CD4-positive, alpha-beta memory T cell (primary cell): ENCODE measurements around the gene UTF1. TPM values are rescaled to one million over a fixed set of nuclear protein-coding genes. Genes with fewer than 3 reads are reported as not detected.

ENCODE experiments used
- CTCF ChIA-PET: fragments of 350-600 bp; sonication (Branson Sonifier 250); formaldehyde crosslinking; loops from one replicate; lab custom pipeline; 2021; ENCODE audit warnings: inconsistent platforms; ENCODE audit not compliant: partially characterized antibody; lab: Charles Lee
- POLR2A ChIA-PET: fragments of 350-600 bp; sonication (Branson Sonifier 250); formaldehyde crosslinking; loops from one replicate; lab custom pipeline; 2021; ENCODE audit not compliant: partially characterized antibody; lab: Charles Lee
- DNase-seq, 5 donors: peaks; one replicate each; pipeline versions ENCODE4 v3.0.0 to v3.0.0-alpha.2; 2020 to 2022; ENCODE audit warnings: mixed read lengths in 1 of 5
- H3K27ac ChIP-seq: one replicate; pipeline ENCODE4 v1.7.0; 2013; ENCODE audit warnings: low read depth, low read length
- H3K27me3 ChIP-seq: 2 replicates; pipeline ENCODE4 v1.7.0; 2013; ENCODE audit warnings: mild to moderate bottlenecking, low read length, moderate library complexity; ENCODE audit not compliant: insufficient read depth
- H3K36me3 ChIP-seq: 2 replicates; pipeline ENCODE4 v1.7.0; 2013; ENCODE audit warnings: mild to moderate bottlenecking, low read length, moderate library complexity; ENCODE audit not compliant: insufficient read depth
- H3K4me1 ChIP-seq: 2 replicates; pipeline ENCODE4 v1.7.0; 2013; ENCODE audit warnings: mild to moderate bottlenecking, low read length, moderate library complexity; ENCODE audit not compliant: insufficient read depth
- H3K4me3 ChIP-seq, 2 donors: one replicate each; pipeline ENCODE4 v1.7.0; 2013; ENCODE audit warnings: low read length in 2 of 2, mild to moderate bottlenecking in 1 of 2
- H3K9me3 ChIP-seq, 2 donors: one replicate each; pipeline ENCODE4 v1.7.0; 2013; ENCODE audit warnings: low read length in 2 of 2, control low read depth in 1 of 2; ENCODE audit not compliant: control insufficient read depth in 1 of 2
- H3K27ac Mint-ChIP-seq, 7 donors: one replicate each; pipeline ENCODE4 v1.8.0; 2020 to 2021; ENCODE audit warnings: mixed read lengths in 7 of 7, mild to moderate bottlenecking in 6 of 7, inconsistent platforms in 3 of 7, moderate library complexity in 3 of 7
- H3K27me3 Mint-ChIP-seq, 2 donors: one replicate each; pipeline ENCODE4 v1.8.0; 2020 to 2021; ENCODE audit warnings: mixed read lengths in 2 of 2
- H3K36me3 Mint-ChIP-seq, 2 donors: one replicate each; pipeline ENCODE4 v1.8.0; 2020 to 2021; ENCODE audit warnings: mixed read lengths in 2 of 2, inconsistent platforms in 1 of 2, mild to moderate bottlenecking in 1 of 2
- H3K4me1 Mint-ChIP-seq, 4 donors: one replicate each; pipeline ENCODE4 v1.8.0; 2020 to 2021; ENCODE audit warnings: mixed read lengths in 4 of 4, mild to moderate bottlenecking in 1 of 4
- H3K4me3 Mint-ChIP-seq, 8 donors: one replicate each; pipeline ENCODE4 v1.8.0; 2020 to 2021; ENCODE audit warnings: mixed read lengths in 8 of 8, mild to moderate bottlenecking in 7 of 8, moderate library complexity in 6 of 8, inconsistent platforms in 3 of 8
- H3K9me3 Mint-ChIP-seq, 8 donors: one replicate each; pipeline ENCODE4 v1.8.0; 2020 to 2021; ENCODE audit warnings: mixed read lengths in 8 of 8, mild to moderate bottlenecking in 5 of 8, inconsistent platforms in 3 of 8, moderate library complexity in 1 of 8
- intact Hi-C: fragments of 100-400 bp; cut with micrococcal nuclease; formaldehyde crosslinking; loops from one replicate; pipeline ENCODE4 v1.15.1; 2023
- polyA plus RNA-seq, 2 donors: library from polyadenylated mRNA; unstranded; fragments of 300-500 nt; fragmentation: Illumina TruSeq; gene quantifications; one replicate each; pipeline ENCODE4 v1.2.3, GENCODE V29; 2021
- total RNA-seq, 2 experiments: library from RNA; stranded (reverse); gene quantifications; one replicate each; pipeline ENCODE4 v1.2.3, GENCODE V29; 2021

The UTF1 gene
- total and polyA plus RNA-seq, 4 experiments from 2014 or later: not detected

DNA sequence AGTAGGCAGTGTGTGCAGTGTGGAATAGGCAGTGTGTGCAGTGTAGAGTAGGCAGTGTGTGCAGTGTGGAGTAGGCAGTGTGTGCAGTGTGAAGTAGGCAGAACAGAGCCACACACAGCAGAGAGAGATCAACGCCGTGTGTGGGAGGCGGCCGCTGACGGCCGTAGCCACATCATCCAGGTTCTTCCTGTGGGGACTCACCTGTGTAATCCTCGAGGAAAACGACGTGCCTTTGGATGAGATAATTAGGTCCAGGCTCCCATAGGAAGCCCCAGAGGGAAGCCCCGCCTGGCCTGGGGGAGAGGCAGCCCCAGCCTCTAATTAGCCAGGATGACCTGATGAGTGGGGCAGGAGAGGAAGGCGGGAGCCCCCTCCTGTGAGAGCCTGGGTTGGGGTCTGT lies 44.6 kb upstream of the UTF1 start:
- intact Hi-C loops: no loop called here
- Mint-ChIP-seq H3K27ac (no peak overlapping the region), H3K4me3 (no peak overlapping the region), H3K36me3 (no peaks in the 10 kb centered on the region), H3K9me3 (peaks cover 0 to 2% (median 0%) of the 10 kb centered on the region in 8 donors), H3K27me3 (peaks cover 0 to 3% of the 10 kb centered on the region in 2 donors), H3K4me1 (no peaks in the 10 kb centered on the region)
- ChIA-PET CTCF (no interaction called here), POLR2A (no interaction called here)
- Histone ChIP-seq H3K4me3 (no peak overlapping the region), H3K27ac (no peak overlapping the region), H3K9me3 (no peaks in the 10 kb centered on the region), H3K27me3 (no peaks in the 10 kb centered on the region), H3K4me1 (no peaks in the 10 kb centered on the region), H3K36me3 (no peaks in the 10 kb centered on the region)
- DNase-seq: no peak

DNA sequence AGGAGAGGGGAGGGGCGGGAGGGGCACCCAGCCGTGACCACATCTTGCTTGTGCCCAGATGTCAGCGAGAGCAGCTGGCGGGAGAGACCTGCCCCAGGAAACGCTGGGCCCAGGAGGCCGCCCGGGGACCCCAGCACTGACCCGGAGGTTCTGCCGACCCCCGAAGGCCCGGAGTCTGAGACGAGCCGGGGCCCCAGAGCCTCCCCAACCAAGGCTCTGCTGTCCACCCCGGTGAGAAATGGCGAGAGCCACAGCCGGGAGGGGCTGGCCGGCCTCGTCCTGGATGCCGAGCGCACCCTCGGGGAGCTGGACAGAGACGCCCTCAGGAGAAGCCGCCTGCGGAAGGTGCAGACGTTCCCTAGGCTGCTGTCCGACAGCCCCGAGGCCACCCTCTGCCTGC lies 44.1 kb upstream of the UTF1 start:
- H3K4me3 Mint-ChIP-seq: no peak overlapping the region
- CTCF ChIA-PET: no interaction called here
- Histone ChIP-seq H3K27ac (no peak overlapping the region), H3K9me3 (no peaks in the 10 kb centered on the region), H3K36me3 (no peaks in the 10 kb centered on the region), H3K4me3 (no peak overlapping the region), H3K4me1 (no peaks in the 10 kb centered on the region), H3K27me3 (no peaks in the 10 kb centered on the region)
- POLR2A ChIA-PET: no interaction called here
- peaks cover 0 to 2% (median 0%) of the 10 kb centered on the region in 8 donors for H3K9me3 Mint-ChIP-seq
- no peaks in the 10 kb centered on the region for H3K4me1 Mint-ChIP-seq
- H3K27me3 Mint-ChIP-seq: peaks cover 0 to 1% of the 10 kb centered on the region in 2 donors
- no peak for DNase-seq
- H3K36me3 Mint-ChIP-seq: no peaks in the 10 kb centered on the region
- no peak overlapping the region for H3K27ac Mint-ChIP-seq
- intact Hi-C loops: no loop called here

DNA sequence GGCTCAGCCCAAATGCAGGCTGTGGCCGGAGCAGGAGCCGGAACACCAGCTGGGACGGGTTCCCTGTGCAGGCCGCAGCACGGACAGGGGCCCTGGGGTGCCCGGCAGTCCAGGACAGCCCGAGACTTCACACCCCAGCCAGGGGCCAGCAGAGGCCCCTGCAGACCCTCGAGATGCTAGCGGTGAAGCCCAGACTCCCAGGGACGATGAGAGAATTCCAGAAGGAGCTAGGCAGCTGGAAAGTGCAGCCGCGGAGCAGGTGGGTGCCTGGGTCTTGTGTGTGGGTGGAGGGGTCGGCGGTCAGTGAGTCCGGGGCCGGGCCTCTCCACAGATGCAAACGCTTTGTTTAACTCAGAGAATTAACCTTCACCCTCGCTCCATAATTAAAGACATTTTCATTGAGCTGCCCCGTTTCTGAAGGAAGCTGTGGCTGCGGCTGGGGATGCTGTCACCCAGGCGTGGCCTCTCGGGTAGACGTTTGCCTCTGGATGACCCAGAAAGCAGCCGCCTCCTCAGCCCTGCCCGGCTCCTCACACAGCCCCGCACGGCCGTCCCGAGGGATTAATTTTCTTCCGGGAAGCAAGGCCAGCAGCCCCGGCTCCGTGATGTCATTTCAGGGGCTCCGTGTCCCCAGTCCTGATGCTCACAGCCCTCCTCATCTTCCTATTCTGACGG lies 43.5 kb upstream of the UTF1 start:
- H3K27me3 ChIP-seq: no peaks in the 10 kb centered on the region
- H3K27ac ChIP-seq: no peak overlapping the region
- DNase-seq: no peak
- Mint-ChIP-seq H3K4me3 (no peak overlapping the region), H3K27me3 (no peaks in the 10 kb centered on the region), H3K4me1 (no peaks in the 10 kb centered on the region), H3K27ac (no peak overlapping the region), H3K36me3 (no peaks in the 10 kb centered on the region), H3K9me3 (peaks cover 0 to 2% (median 0%) of the 10 kb centered on the region in 8 donors)
- ChIA-PET POLR2A (no interaction called here), CTCF (no interaction called here)
- intact Hi-C loops: no loop called here
- H3K4me1 ChIP-seq: no peaks in the 10 kb centered on the region
- H3K9me3 ChIP-seq: no peaks in the 10 kb centered on the region
- H3K36me3 ChIP-seq: no peaks in the 10 kb centered on the region
- H3K4me3 ChIP-seq: no peak overlapping the region

DNA sequence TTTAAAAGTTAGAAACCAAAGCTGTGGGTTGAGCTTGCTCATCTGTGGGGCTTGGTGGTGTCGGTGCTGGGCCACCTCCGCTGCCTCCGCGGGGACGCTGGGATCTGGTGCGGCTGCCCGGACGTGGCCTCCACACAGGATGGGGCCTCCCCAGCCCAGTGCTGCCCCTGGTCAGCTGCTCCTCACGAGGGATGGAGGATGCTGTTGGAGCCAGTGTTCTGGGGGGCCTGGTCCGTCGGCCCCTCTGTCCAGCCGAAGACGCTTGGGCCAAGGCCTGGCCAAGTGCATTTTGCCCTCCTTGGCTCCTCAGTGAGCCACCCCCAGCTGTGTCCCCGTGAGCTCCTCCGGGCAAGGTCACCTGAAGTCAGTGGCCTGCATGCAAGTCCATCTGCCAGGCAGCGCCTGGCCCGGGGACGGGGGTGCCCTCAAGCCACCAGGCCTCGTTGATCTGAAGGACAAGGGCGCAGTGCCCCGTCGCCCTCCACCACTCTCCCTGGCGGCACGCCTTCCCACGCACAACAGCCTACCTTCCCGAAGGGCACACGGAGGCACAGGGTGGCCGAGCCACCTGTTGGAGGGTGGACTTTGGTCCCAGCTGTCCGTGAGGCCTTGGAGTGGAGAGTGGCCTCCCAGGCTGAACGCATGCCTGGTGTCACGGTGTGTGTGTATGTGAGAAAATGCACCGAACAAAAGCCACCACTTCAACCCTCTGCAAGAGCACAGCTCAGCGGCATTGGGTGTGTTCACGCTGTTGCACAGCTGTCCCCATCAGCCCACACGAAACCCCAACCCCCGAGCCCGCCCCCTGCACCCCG lies 42.7 kb upstream of the UTF1 start:
- no peaks in the 10 kb centered on the region for H3K36me3 Mint-ChIP-seq
- POLR2A ChIA-PET: no interaction called here
- H3K27me3 Mint-ChIP-seq: peaks cover 0 to 2% of the 10 kb centered on the region in 2 donors
- intact Hi-C loops: no loop called here
- H3K9me3 ChIP-seq: no peaks in the 10 kb centered on the region
- CTCF ChIA-PET: no interaction called here
- no peak overlapping the region for H3K4me3 Mint-ChIP-seq
- DNase-seq: no peak
- no peaks in the 10 kb centered on the region for H3K4me1 ChIP-seq
- H3K36me3 ChIP-seq: no peaks in the 10 kb centered on the region
- no peaks in the 10 kb centered on the region for H3K4me1 Mint-ChIP-seq
- H3K27me3 ChIP-seq: no peaks in the 10 kb centered on the region
- H3K27ac ChIP-seq: no peak overlapping the region
- H3K27ac Mint-ChIP-seq: no peak overlapping the region
- H3K4me3 ChIP-seq: no peak overlapping the region
- H3K9me3 Mint-ChIP-seq: peaks cover 0 to 5% (median 0%) of the 10 kb centered on the region in 8 donors

DNA sequence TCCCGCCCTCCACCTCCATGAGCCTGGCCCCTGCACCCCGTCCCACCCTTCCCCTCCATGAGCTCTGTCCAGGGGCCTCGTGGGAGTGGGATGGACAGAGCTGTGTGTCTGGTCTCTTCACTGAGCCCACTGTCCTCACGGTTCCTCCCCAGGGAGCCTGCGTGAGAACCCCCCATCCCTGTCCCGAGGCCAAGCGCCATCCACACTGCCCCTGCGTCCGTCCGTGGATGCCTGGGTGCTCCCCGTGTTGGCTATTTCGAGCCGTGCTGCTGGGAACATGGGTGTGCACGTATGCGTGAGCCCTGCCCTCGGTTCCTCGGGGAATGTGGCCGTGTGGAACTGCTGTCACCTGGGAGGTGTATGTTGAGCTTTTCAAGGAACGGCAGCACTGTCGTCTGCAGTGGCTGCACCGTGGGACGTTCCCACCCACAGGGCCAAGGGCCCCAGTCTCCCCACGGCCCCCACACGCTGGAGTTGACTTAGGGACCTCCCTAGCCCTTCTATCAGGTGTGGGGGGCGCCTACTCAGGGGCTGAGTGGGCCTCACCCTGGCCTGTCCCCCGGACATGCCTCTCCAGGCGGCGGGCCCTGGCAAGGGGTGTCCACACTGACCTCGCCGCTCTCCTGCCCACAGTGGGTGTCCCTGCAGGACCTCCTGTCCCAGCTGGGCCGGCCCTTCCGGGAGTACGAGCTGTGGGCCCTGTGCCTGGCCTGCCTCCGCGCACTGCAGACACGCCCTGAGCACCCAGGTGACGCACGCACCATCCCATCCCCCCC lies 41.9 kb upstream of the UTF1 start:
- DNase-seq: no peak
- Histone ChIP-seq H3K36me3 (no peaks in the 10 kb centered on the region), H3K4me1 (no peaks in the 10 kb centered on the region), H3K4me3 (no peak overlapping the region), H3K27me3 (no peaks in the 10 kb centered on the region), H3K27ac (no peak overlapping the region), H3K9me3 (no peaks in the 10 kb centered on the region)
- CTCF ChIA-PET: no interaction called here
- H3K27me3 Mint-ChIP-seq: peaks cover 0 to 2% of the 10 kb centered on the region in 2 donors
- H3K27ac Mint-ChIP-seq: no peak overlapping the region
- H3K36me3 Mint-ChIP-seq: no peaks in the 10 kb centered on the region
- POLR2A ChIA-PET: no interaction called here
- peaks cover 0 to 6% (median 0%) of the 10 kb centered on the region in 8 donors for H3K9me3 Mint-ChIP-seq
- intact Hi-C loops: no loop called here
- H3K4me1 Mint-ChIP-seq: no peaks in the 10 kb centered on the region
- no peak overlapping the region for H3K4me3 Mint-ChIP-seq

DNA sequence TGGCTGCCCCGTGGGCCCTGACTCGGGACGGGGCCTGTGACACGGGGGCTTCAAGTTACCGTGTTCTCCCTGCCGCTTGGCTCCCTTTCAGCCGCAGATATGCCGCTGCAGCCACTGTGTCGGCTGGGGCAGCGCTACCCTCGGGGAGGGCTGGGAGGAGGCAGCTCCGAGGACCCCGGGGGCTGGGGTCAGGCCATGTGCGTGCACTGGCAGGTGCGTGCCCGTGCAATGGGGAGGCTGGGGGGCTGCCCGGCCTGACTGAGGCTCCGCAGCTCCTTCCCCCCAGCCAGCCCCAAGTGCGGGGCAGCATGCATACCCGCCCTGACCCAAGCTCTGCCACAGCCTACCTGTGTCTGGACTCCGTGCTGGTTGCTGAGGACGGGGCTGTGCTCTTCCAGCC lies 40.8 kb upstream of the UTF1 start:
- Mint-ChIP-seq H3K27me3 (peaks cover 0 to 2% of the 10 kb centered on the region in 2 donors), H3K4me1 (no peaks in the 10 kb centered on the region), H3K36me3 (no peaks in the 10 kb centered on the region), H3K9me3 (peaks cover 0 to 15% (median 6%) of the 10 kb centered on the region in 8 donors), H3K27ac (no peak overlapping the region), H3K4me3 (no peak overlapping the region)
- POLR2A ChIA-PET: no interaction called here
- DNase-seq: no peak
- H3K27ac ChIP-seq: no peak overlapping the region
- intact Hi-C loops: no loop called here
- H3K4me1 ChIP-seq: no peaks in the 10 kb centered on the region
- H3K4me3 ChIP-seq: no peak overlapping the region
- no peaks in the 10 kb centered on the region for H3K9me3 ChIP-seq
- CTCF ChIA-PET: no interaction called here
- no peaks in the 10 kb centered on the region for H3K36me3 ChIP-seq
- H3K27me3 ChIP-seq: no peaks in the 10 kb centered on the region

DNA sequence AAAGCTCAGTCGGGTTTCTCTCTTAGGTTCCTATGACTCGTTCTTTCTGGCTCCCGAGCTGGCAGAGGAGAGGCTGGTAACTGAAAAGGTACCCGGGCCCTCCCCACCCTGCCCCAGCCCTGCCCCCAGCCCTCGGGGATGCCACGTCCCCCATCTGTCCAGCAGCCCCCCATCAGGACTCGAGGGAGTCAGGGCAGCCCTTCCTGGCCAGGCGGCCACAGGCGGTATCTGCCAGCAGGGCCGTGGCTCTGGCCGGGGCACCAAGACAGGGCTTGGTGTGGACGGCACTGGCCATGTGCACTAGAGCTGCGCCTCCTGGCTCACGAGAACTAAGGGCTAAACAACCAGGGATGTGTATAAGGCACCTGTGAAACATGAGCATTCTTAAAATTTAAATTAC lies 40.3 kb upstream of the UTF1 start:
- POLR2A ChIA-PET: no interaction called here
- no peak overlapping the region for H3K27ac Mint-ChIP-seq
- CTCF ChIA-PET: no interaction called here
- no peaks in the 10 kb centered on the region for H3K27me3 ChIP-seq
- intact Hi-C loops: no loop called here
- DNase-seq: no peak
- H3K36me3 ChIP-seq: no peaks in the 10 kb centered on the region
- peaks cover 0 to 2% of the 10 kb centered on the region in 2 donors for H3K27me3 Mint-ChIP-seq
- no peaks in the 10 kb centered on the region for H3K9me3 ChIP-seq
- H3K27ac ChIP-seq: no peak overlapping the region
- no peaks in the 10 kb centered on the region for H3K36me3 Mint-ChIP-seq
- H3K4me3 Mint-ChIP-seq: no peak overlapping the region
- no peak overlapping the region for H3K4me3 ChIP-seq
- peaks cover 0 to 15% (median 9%) of the 10 kb centered on the region in 8 donors for H3K9me3 Mint-ChIP-seq
- H3K4me1 ChIP-seq: no peaks in the 10 kb centered on the region
- no peaks in the 10 kb centered on the region for H3K4me1 Mint-ChIP-seq
